Stimulated activated CD4-positive, alpha-beta T cell treated with anti-CD3 and anti-CD28 coated beads, Interleukin-1b, Interleukin-23, amount 100 ng/mL, for 24 hours (primary cell): ENCODE data around the gene FAM50B.

Experiments
- DNase-seq, 4 experiments: peaks; one replicate each; pipeline ENCODE4 v3.0.0-alpha.2; 2020; ENCODE audit warnings: low read depth in 4 of 4, low spot score in 1 of 4

FAM50B gene

GRCh38 chr6:3819161-3820110, 29.7 kb upstream of the FAM50B start:
- DNase-seq = no peak

- DNase-seq = no peak
Measured at GRCh38 chr6:3820563-3820962, 28.6 kb upstream of the FAM50B start.

GRCh38 chr6:3822747-3823445, 26.3 kb upstream of the FAM50B start:
- DNase-seq = no peak

- no peak for DNase-seq
Measured at GRCh38 chr6:3823671-3824070, 25.5 kb upstream of the FAM50B start.

- no peak for DNase-seq
Measured at GRCh38 chr6:3825331-3825831, 23.8 kb upstream of the FAM50B start.

- DNase-seq = no peak
Measured at GRCh38 chr6:3825851-3826581, 23.2 kb upstream of the FAM50B start.

- no peak for DNase-seq
Measured at GRCh38 chr6:3829285-3829684, 19.9 kb upstream of the FAM50B start.

- DNase-seq = no peak
Measured at GRCh38 chr6:3830806-3831205, 18.4 kb upstream of the FAM50B start.

- no peak for DNase-seq
Measured at GRCh38 chr6:3831761-3832530, 17.2 kb upstream of the FAM50B start.

GRCh38 chr6:3835055-3835731, 14.0 kb upstream of the FAM50B start:
- no peak for DNase-seq

- no peak for DNase-seq
Measured at GRCh38 chr6:3835785-3836184, 13.4 kb upstream of the FAM50B start.

GRCh38 chr6:3836566-3836965, 12.6 kb upstream of the FAM50B start:
- no peak for DNase-seq

GRCh38 chr6:3837781-3838180, 11.4 kb upstream of the FAM50B start:
- no peak for DNase-seq

- no peak for DNase-seq
Measured at GRCh38 chr6:3838992-3839867, 9.9 kb upstream of the FAM50B start.

- DNase-seq = no peak
Measured at GRCh38 chr6:3841066-3841454, 8.1 kb upstream of the FAM50B start.

- no peak for DNase-seq
Measured at GRCh38 chr6:3841711-3842565, 7.2 kb upstream of the FAM50B start.

- no peak for DNase-seq
Measured at GRCh38 chr6:3843379-3844096, 5.6 kb upstream of the FAM50B start.

- DNase-seq = no peak
Measured at GRCh38 chr6:3844097-3844463, 5.1 kb upstream of the FAM50B start.
